ENCODE data around the gene HMG20B.

- TF ChIP-seq CTCF (IDR thresholded peaks at IDR 0.05) (no peak), POLR2A (IDR thresholded peaks at IDR 0.05) (no peak), EP300 (IDR thresholded peaks at IDR 0.05) (no peak), POLR2AphosphoS5 (IDR thresholded peaks at IDR 0.05) (no peak)
Measured at GRCh38 chr19:3607303-3608078, 34.7 kb downstream of the HMG20B start.

Measured in stomach (tissue), 4 donors.